Kidney (tissue), 14 donors: ENCODE results near the gene ADPRHL1. TPM values are rescaled to one million over a fixed set of nuclear protein-coding genes. Genes with fewer than 3 reads are reported as not detected.
A peak's percentile ranks its signal among the peaks of the same experiment; 100 is the strongest.

ENCODE experiments used
- DNase-seq, 5 donors: peaks; one replicate each; pipeline ENCODE4 v3.0.0-alpha.2; 2013 to 2020
- FAIRE-seq: peaks from 2 replicates; lab custom pipeline; 2012; peaks lifted over from hg19 to GRCh38; lab: Jason Lieb, UNC
- H3K27ac ChIP-seq, 2 donors: one replicate each; pipeline ENCODE4 v1.7.0; 2013; ENCODE audit warnings: low read depth in 2 of 2, low read length in 2 of 2, inconsistent platforms in 1 of 2
- H3K27me3 ChIP-seq: one replicate; pipeline ENCODE4 v1.7.1; 2013; ENCODE audit warnings: low read length, inconsistent platforms; ENCODE audit not compliant: control insufficient read depth, insufficient read depth
- H3K36me3 ChIP-seq, 3 donors: one replicate each; pipeline versions ENCODE4 v1.7.0 to v1.7.1; 2013; ENCODE audit warnings: low read length in 3 of 3, control low read depth in 1 of 3, inconsistent platforms in 1 of 3; ENCODE audit not compliant: insufficient read depth in 3 of 3, control insufficient read depth in 2 of 3
- H3K4me1 ChIP-seq, 3 donors: one replicate each; pipeline versions ENCODE4 v1.7.0 to v1.7.1; 2013; ENCODE audit warnings: low read length in 3 of 3, inconsistent platforms in 1 of 3, low read depth in 1 of 3; ENCODE audit not compliant: control insufficient read depth in 2 of 3, insufficient read depth in 2 of 3
- H3K4me3 ChIP-seq, 3 donors: one replicate each; pipeline versions ENCODE4 v1.7.0 to v1.8.1; 2013; ENCODE audit warnings: low read length in 3 of 3, control low read depth in 1 of 3, inconsistent platforms in 1 of 3
- H3K9ac ChIP-seq, 3 donors: one replicate each; pipeline versions ENCODE4 v1.7.0 to v1.7.1; 2013; ENCODE audit warnings: low read length in 3 of 3, control low read depth in 1 of 3, inconsistent platforms in 1 of 3
- H3K9me3 ChIP-seq, 3 donors: one replicate each; pipeline versions ENCODE4 v1.7.0 to v1.7.1; 2013; ENCODE audit warnings: low read length in 3 of 3, control low read depth in 1 of 3, inconsistent platforms in 1 of 3; ENCODE audit not compliant: control insufficient read depth in 2 of 3, insufficient read depth in 1 of 3
- intact Hi-C: fragments of 100-400 bp; cut with DNase I; formaldehyde crosslinking; loops from one replicate; pipeline ENCODE4 v1.11.1; 2022
- polyA plus RNA-seq: library from polyadenylated mRNA; stranded (reverse); fragments of 350-450 nt; fragmentation: Illumina TruSeq; extraction: RNeasy Lipid Tissue Mini Kit (QIAGEN cat#74804); gene quantifications from one replicate; pipeline ENCODE4 v1.2.3, GENCODE V29; 2014; ENCODE audit warnings: low read depth, low replicate concordance; ENCODE audit not compliant: insufficient read depth
- total RNA-seq: library from RNA; stranded (reverse); fragmentation: NEBNext Ultra II Directional; extraction: Animal tissue kit (Norgen Biotek cat#: 25700); gene quantifications from one replicate; pipeline ENCODE4 v1.2.1, GENCODE V29; 2021
- TF ChIP-seq, protein P1 (sequence below): IDR thresholded peaks from 3 replicates; pipeline ENCODE4 v1.5.1; 2012; ENCODE audit warnings: mild to moderate bottlenecking, moderate library complexity, borderline replicate concordance; ENCODE audit not compliant: insufficient read depth; ENCODE audit errors: extremely low read depth
- donor health status: control.
- donor health status: control.
- donor health status: control.
- donor health status: control.
- donor health status: control.
- donor health status: DM: yes; HTN: yes; CAD: no.
- donor health status: Normal renal cell carcinoma (clear cell type).

ADPRHL1 gene
- total and polyA plus RNA-seq, 2 donors from 2014 or later = 1.1 to 1.5 TPM

- TF ChIP-seq, protein P1, sequence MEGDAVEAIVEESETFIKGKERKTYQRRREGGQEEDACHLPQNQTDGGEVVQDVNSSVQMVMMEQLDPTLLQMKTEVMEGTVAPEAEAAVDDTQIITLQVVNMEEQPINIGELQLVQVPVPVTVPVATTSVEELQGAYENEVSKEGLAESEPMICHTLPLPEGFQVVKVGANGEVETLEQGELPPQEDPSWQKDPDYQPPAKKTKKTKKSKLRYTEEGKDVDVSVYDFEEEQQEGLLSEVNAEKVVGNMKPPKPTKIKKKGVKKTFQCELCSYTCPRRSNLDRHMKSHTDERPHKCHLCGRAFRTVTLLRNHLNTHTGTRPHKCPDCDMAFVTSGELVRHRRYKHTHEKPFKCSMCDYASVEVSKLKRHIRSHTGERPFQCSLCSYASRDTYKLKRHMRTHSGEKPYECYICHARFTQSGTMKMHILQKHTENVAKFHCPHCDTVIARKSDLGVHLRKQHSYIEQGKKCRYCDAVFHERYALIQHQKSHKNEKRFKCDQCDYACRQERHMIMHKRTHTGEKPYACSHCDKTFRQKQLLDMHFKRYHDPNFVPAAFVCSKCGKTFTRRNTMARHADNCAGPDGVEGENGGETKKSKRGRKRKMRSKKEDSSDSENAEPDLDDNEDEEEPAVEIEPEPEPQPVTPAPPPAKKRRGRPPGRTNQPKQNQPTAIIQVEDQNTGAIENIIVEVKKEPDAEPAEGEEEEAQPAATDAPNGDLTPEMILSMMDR = no peak
- FAIRE-seq = no peak
- intact Hi-C loops = no loop called here
- Histone ChIP-seq H3K9me3 (no peaks in the 10 kb centered on the region), H3K9ac (no peak overlapping the region), H3K4me1 (peaks cover 0 to 3% (median 0%) of the 10 kb centered on the region in 3 donors), H3K27me3 (no peaks in the 10 kb centered on the region), H3K36me3 (no peaks in the 10 kb centered on the region), H3K27ac (no peak overlapping the region), H3K4me3 (no peak overlapping the region)
- no peak for DNase-seq
These were observed 40.8 kb downstream of the ADPRHL1 start for GRCh38 chr13:113412440-113412839.

GRCh38 chr13:113411216-113412023, 41.9 kb downstream of the ADPRHL1 start:
- TF ChIP-seq, protein P1 = no peak
- peak in 1 of 5 donors; percentile 44 for DNase-seq
- intact Hi-C loops = no loop called here
- Histone ChIP-seq H3K4me3 (no peak overlapping the region), H3K9ac (no peak overlapping the region), H3K9me3 (no peaks in the 10 kb centered on the region), H3K27ac (no peak overlapping the region), H3K36me3 (no peaks in the 10 kb centered on the region), H3K4me1 (peaks cover 0 to 3% (median 0%) of the 10 kb centered on the region in 3 donors), H3K27me3 (no peaks in the 10 kb centered on the region)
- FAIRE-seq = no peak

DNA sequence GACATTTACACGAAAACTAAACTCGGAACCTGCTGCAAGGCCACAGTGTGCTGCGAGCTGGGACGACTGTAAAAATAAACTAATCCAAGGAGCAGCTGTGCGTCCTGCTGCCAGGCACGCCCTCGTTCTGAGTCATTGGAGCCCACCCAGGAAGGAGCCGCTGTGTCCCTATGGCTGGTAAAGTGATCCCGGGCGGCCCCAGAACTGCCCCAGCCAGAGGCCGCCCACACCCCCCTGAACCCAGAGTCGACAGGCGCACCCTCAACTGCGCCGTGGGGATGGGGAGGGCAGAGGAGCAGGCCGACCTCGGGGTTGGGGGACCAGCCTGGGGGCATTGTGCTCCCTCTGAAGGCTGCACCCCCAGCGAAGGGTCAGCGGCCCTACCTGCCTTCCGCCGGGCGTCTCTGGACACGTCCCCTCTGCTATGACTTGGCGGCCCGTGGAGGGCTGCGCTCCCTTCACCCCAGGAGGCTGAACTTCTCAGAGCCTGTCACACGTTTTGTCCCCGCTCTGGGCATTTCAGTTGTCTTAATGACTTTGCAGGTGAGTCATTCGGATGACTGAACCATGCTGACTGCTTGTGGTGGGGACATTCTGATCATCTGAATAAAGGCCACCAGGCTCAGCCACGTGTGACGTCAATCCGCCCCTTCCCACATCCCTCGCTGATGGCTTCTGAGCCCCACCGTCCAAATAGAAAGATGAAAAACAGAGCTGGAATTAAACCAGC, 42.7 kb downstream of the ADPRHL1 start:
- TF ChIP-seq, protein P1 = no peak
- DNase-seq = peak; percentile 80 to 89 (median 87)
- intact Hi-C loops = no loop called here
- FAIRE-seq = no peak
- no peak overlapping the region for H3K9ac ChIP-seq
- no peak overlapping the region for H3K27ac ChIP-seq
- no peaks in the 10 kb centered on the region for H3K36me3 ChIP-seq
- no peaks in the 10 kb centered on the region for H3K9me3 ChIP-seq
- H3K27me3 ChIP-seq = no peaks in the 10 kb centered on the region
- H3K4me1 ChIP-seq = peaks cover 0 to 3% (median 0%) of the 10 kb centered on the region in 3 donors
- no peak overlapping the region for H3K4me3 ChIP-seq
